ENCODE measurements around the gene DNASE1L1. TPM values are rescaled to one million over a fixed set of nuclear protein-coding genes. Genes with fewer than 3 reads are reported as not detected.
A peak's percentile ranks its signal among the peaks of the same experiment; 100 is the strongest.

DNASE1L1 gene
- polyA plus RNA-seq, 1 experiment = 25.7 TPM

GRCh38 chrX:154366666-154367055, 42.4 kb downstream of the DNASE1L1 start:
- DNase-seq (ENCODE audit: low read depth, low spot score) = no peak
- Histone ChIP-seq H3K4me3 (ENCODE audit: low read depth, low read length) (peak overlapping the region; percentile 92), H3K27ac (ENCODE audit: low read depth, low read length) (peak overlapping the region; percentile 39), H3K9me3 (ENCODE audit: control insufficient read depth, insufficient read depth, low read length) (no peaks in the 10 kb centered on the region), H3K27me3 (ENCODE audit: control insufficient read depth, insufficient read depth, low read length) (no peaks in the 10 kb centered on the region)
- POLR2A ChIA-PET = interaction anchor here (1.6 kb wide), 1 partner anchor 31 kb away, joined by 3 read pairs; no protein-coding TSS in a partner anchor
- CTCF ChIA-PET = no interaction called here
- no peak for TF ChIP-seq CTCF (IDR thresholded peaks at IDR 0.05; ENCODE audit: low read depth, low read length)

- CTCF ChIA-PET = no interaction called here
- H3K9me3 ChIP-seq (ENCODE audit: control insufficient read depth, insufficient read depth, low read length) = no peaks in the 10 kb centered on the region
- TF ChIP-seq CTCF (IDR thresholded peaks at IDR 0.05; ENCODE audit: low read depth, low read length) = no peak
- no peaks in the 10 kb centered on the region for H3K27me3 ChIP-seq (ENCODE audit: control insufficient read depth, insufficient read depth, low read length)
- H3K27ac ChIP-seq (ENCODE audit: low read depth, low read length) = peak overlapping the region; percentile 39
- POLR2A ChIA-PET = interaction anchor here (0.6 to 1.6 kb wide), 4 partner anchors 10 to 119 kb away, joined by 3 to 4 read pairs (median 3); no protein-coding TSS in a partner anchor
- no peak for DNase-seq (ENCODE audit: low read depth, low spot score)
- no peak overlapping the region for H3K4me3 ChIP-seq (ENCODE audit: low read depth, low read length)
Measured at GRCh38 chrX:154365997-154366665, 42.9 kb downstream of the DNASE1L1 start.

GRCh38 chrX:154365052-154365600, 43.9 kb downstream of the DNASE1L1 start:
- no peak for TF ChIP-seq CTCF (IDR thresholded peaks at IDR 0.05; ENCODE audit: low read depth, low read length)
- Histone ChIP-seq H3K4me3 (ENCODE audit: low read depth, low read length) (no peak overlapping the region), H3K9me3 (ENCODE audit: control insufficient read depth, insufficient read depth, low read length) (no peaks in the 10 kb centered on the region), H3K27ac (ENCODE audit: low read depth, low read length) (no peak overlapping the region), H3K27me3 (ENCODE audit: control insufficient read depth, insufficient read depth, low read length) (no peaks in the 10 kb centered on the region)
- POLR2A ChIA-PET = interaction anchor here (1.1 kb wide), 2 partner anchors 9 to 17 kb away, joined by 3 to 4 read pairs; no protein-coding TSS in a partner anchor
- DNase-seq (ENCODE audit: low read depth, low spot score) = no peak
- CTCF ChIA-PET = no interaction called here

GRCh38 chrX:154363706-154364439, 45.2 kb downstream of the DNASE1L1 start:
- ChIA-PET CTCF (no interaction called here), POLR2A (no interaction called here)
- Histone ChIP-seq H3K4me3 (ENCODE audit: low read depth, low read length) (no peak overlapping the region), H3K27me3 (ENCODE audit: control insufficient read depth, insufficient read depth, low read length) (no peaks in the 10 kb centered on the region), H3K9me3 (ENCODE audit: control insufficient read depth, insufficient read depth, low read length) (no peaks in the 10 kb centered on the region), H3K27ac (ENCODE audit: low read depth, low read length) (no peak overlapping the region)
- no peak for DNase-seq (ENCODE audit: low read depth, low spot score)
- TF ChIP-seq CTCF (IDR thresholded peaks at IDR 0.05; ENCODE audit: low read depth, low read length) = no peak

All from AG04450 (cell line).